ENCODE results near the gene KLHL12.

DNA sequence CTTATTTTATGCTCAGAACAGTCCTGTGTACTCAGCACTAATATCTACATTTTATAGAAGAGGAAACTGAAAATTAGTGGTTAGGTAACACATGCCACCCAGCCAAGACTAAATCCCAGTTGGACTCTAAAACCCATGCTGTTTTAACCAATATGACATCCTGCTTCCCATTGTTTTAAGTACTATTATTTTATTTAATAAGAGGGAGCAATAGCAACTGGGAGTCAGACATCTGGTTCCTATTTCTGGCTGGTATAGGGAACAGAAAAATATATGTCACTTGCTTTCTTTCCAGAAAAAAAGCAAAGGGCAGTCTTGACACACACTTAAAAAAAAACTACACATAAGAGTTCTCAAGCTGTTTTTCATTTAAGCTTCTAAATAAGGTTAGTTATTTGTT is 11.9 kb downstream of the KLHL12 start:
- no peak for TF ChIP-seq SP1 (IDR thresholded peaks at IDR 0.05)
- TF ChIP-seq NFRKB (IDR thresholded peaks at IDR 0.05): no peak
- no peak for TF ChIP-seq HDGF (IDR thresholded peaks at IDR 0.05; ENCODE audit: borderline replicate concordance)
- TF ChIP-seq FOXA1 (IDR thresholded peaks at IDR 0.05): no peak
- TF ChIP-seq SUZ12 (IDR thresholded peaks at IDR 0.05): no peak
- TF ChIP-seq FOXM1 (IDR thresholded peaks at IDR 0.05; ENCODE audit: borderline replicate concordance): no peak
